Activated CD4-positive, alpha-beta T cell treated with anti-CD3 and anti-CD28 coated beads, Interleukin-2, amount 10 ng/mL, durations not matched to agents 7 days and 5 days (primary cell): ENCODE measurements around the gene SCRT2. TPM values are rescaled to one million over a fixed set of nuclear protein-coding genes. Genes with fewer than 3 reads are reported as not detected.

Experiments
- CTCF ChIA-PET: fragments of 350-600 bp; sonication (Branson Sonifier 250); formaldehyde crosslinking; loops from one replicate; lab custom pipeline; 2021; ENCODE audit warnings: antibody characterized with exemption; lab: Charles Lee
- POLR2A ChIA-PET: fragments of 350-600 bp; sonication (Branson Sonifier 250); formaldehyde crosslinking; loops from one replicate; lab custom pipeline; 2021; ENCODE audit warnings: antibody characterized with exemption; lab: Charles Lee
- DNase-seq: peaks from one replicate; pipeline ENCODE4 v3.0.0-alpha.2; 2020
- H3K27ac Mint-ChIP-seq: one replicate; pipeline ENCODE4 v1.8.0; 2021; ENCODE audit warnings: mild to moderate bottlenecking, moderate library complexity, mixed read lengths
- H3K27me3 Mint-ChIP-seq: one replicate; pipeline ENCODE4 v1.8.0; 2021; ENCODE audit warnings: mixed read lengths
- H3K36me3 Mint-ChIP-seq: one replicate; pipeline ENCODE4 v1.8.0; 2021; ENCODE audit warnings: low read depth, mixed read lengths
- H3K4me1 Mint-ChIP-seq: one replicate; pipeline ENCODE4 v1.8.0; 2021; ENCODE audit warnings: mixed read lengths
- H3K4me3 Mint-ChIP-seq: one replicate; pipeline ENCODE4 v1.8.0; 2021; ENCODE audit warnings: mild to moderate bottlenecking, moderate library complexity, mixed read lengths
- H3K9me3 Mint-ChIP-seq: one replicate; pipeline ENCODE4 v1.8.0; 2021; ENCODE audit warnings: mixed read lengths
- total RNA-seq, 2 experiments: library from RNA; stranded (reverse); gene quantifications; one replicate each; pipeline ENCODE4 v1.2.3, GENCODE V29; 2021

The SCRT2 gene
- total RNA-seq, 2 experiments from 2014 or later: not detected

- no peaks in the 10 kb centered on the region for H3K36me3 Mint-ChIP-seq
- POLR2A ChIA-PET: no interaction called here
- H3K27me3 Mint-ChIP-seq: peaks cover 65% of the 10 kb centered on the region
- H3K4me1 Mint-ChIP-seq: peaks cover 8% of the 10 kb centered on the region
- CTCF ChIA-PET: interaction anchor here (0.8 kb wide), 1 partner anchor 310 kb away, joined by 3 read pairs; no protein-coding TSS in a partner anchor
- DNase-seq: no peak
- H3K27ac Mint-ChIP-seq: no peak overlapping the region
- no peaks in the 10 kb centered on the region for H3K9me3 Mint-ChIP-seq
- H3K4me3 Mint-ChIP-seq: no peak overlapping the region
Observed at GRCh38 chr20:664576-664975, 11.0 kb downstream of the SCRT2 start.

DNA sequence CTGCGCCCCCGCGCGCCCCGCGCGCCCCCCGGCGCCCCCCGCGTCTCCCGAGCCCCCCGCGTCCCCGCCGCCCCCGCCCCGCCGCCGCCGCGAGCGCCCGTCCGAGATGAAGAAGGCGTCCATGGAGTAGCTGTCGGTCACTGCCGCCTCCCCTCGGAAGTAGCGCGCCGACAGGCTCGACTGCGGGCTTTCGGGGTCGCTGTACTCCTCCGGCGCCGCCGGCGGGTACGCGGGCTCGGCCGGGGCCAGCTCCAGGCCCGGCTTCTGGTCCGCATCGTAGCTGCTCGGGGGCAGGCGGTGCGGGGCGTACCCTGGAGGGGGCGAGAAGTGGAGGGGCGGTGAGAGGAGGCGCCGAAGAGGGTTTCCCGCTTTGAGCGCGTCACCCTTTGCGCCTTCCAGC lies 11.5 kb downstream of the SCRT2 start:
- peaks cover 8% of the 10 kb centered on the region for H3K4me1 Mint-ChIP-seq
- H3K36me3 Mint-ChIP-seq: no peaks in the 10 kb centered on the region
- H3K4me3 Mint-ChIP-seq: no peak overlapping the region
- H3K27ac Mint-ChIP-seq: no peak overlapping the region
- no peak for DNase-seq
- ChIA-PET POLR2A (no interaction called here), CTCF (interaction anchor here (0.6 to 0.8 kb wide), 2 partner anchors 19 to 309 kb away, joined by 3 read pairs; no protein-coding TSS in a partner anchor)
- no peaks in the 10 kb centered on the region for H3K9me3 Mint-ChIP-seq
- H3K27me3 Mint-ChIP-seq: peaks cover 69% of the 10 kb centered on the region

- peak overlapping the region; percentile 47 for H3K27ac Mint-ChIP-seq
- CTCF ChIA-PET: interaction anchor here (0.6 kb wide), 1 partner anchor 20 kb away, joined by 3 read pairs; no protein-coding TSS in a partner anchor
Observed at GRCh38 chr20:663315-664090, 12.1 kb downstream of the SCRT2 start.

GRCh38 chr20:662277-663192 lies 13.1 kb downstream of the SCRT2 start:
- DNase-seq: no peak
- ChIA-PET POLR2A (no interaction called here), CTCF (interaction anchor here (0.9 kb wide), 1 partner anchor 13 kb away, joined by 4 read pairs; the partner anchor contains the start of gene SCRT2)
- Mint-ChIP-seq H3K4me3 (no peak overlapping the region), H3K36me3 (no peaks in the 10 kb centered on the region), H3K9me3 (no peaks in the 10 kb centered on the region), H3K27ac (peak overlapping the region; percentile 47), H3K4me1 (peaks cover 8% of the 10 kb centered on the region), H3K27me3 (peaks cover 73% of the 10 kb centered on the region)

More at GRCh38 chr20:663315-664090, 12.1 kb downstream of the SCRT2 start:
- POLR2A ChIA-PET: interaction anchor here (0.6 kb wide), 1 partner anchor 1995 kb away, joined by 3 read pairs; no protein-coding TSS in a partner anchor
- Mint-ChIP-seq H3K4me1 (peaks cover 8% of the 10 kb centered on the region), H3K36me3 (no peaks in the 10 kb centered on the region), H3K4me3 (no peak overlapping the region), H3K27me3 (peaks cover 72% of the 10 kb centered on the region), H3K9me3 (no peaks in the 10 kb centered on the region)
- DNase-seq: no peak

DNA sequence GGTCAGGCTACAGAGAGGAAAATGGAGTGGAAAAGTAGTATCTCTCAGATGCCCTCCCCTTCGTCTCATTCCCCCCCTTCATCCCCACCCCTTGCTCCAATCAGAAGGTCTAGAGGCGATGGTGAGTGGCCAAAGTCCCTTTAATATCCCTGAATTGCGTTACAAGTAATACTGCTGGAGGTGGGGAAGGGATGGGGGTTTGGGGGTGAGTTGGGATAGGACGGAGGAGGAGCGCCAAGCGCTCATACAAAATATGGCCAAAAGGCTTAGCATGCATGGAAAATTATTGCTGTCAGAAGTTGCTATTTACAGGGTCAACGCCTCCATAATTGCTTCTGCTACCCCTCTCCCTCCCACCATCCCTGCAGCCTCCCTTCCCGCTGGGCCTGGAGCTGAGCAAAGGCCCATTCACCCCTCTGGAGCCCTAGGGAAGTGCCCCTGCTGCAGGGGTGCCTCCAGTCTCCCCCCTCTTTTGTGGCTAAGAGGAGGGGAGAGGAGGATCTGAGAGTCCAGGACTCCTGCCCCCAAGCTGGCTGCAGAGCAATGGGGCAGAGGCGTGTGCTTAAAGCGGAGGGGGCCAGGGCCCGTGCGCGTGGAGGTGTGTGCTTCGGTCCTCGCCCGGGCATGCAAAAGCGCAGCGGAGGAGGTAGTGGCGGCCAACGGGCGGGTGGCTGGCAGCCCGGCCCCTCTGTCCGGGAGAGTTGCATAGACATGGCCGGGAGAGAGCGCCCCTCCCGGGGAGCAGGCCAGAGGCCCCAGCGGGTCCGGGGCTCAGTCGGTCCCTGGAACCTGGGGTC lies 13.9 kb downstream of the SCRT2 start:
- POLR2A ChIA-PET: no interaction called here
- Mint-ChIP-seq H3K27me3 (peaks cover 69% of the 10 kb centered on the region), H3K4me3 (no peak overlapping the region), H3K4me1 (peaks cover 8% of the 10 kb centered on the region), H3K36me3 (no peaks in the 10 kb centered on the region), H3K27ac (no peak overlapping the region), H3K9me3 (no peaks in the 10 kb centered on the region)
- DNase-seq: no peak
- CTCF ChIA-PET: interaction anchor here (0.9 kb wide), 1 partner anchor 14 kb away, joined by 4 read pairs; the partner anchor contains the start of gene SCRT2

DNA sequence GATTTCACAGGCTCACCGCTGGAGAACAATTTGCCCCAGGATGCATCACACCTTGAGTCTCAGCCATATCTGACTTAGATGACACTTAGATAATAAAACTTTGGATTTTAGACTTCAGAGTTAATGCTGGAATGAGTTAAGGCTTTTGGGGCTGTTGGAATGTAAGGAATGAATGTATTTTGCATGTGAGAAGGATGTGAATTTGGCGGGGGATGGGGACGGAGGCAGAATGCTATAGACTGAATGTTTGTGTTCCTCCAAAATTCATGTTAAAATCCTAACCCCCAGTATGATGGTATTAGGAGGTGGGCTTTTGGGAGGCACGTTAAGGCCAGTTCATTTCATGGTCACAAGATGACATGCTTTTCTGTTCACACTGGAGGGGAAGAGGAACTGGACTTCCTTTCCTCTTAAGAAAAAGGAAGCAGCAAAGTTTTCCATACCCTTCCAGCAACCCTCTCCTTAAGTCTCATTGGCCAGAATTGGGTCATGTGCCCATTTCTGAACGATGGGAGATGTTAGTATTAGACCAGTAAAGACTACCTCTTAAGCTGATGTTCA lies 16.8 kb downstream of the SCRT2 start:
- H3K9me3 Mint-ChIP-seq: no peaks in the 10 kb centered on the region
- H3K27me3 Mint-ChIP-seq: peaks cover 60% of the 10 kb centered on the region
- H3K4me3 Mint-ChIP-seq: no peak overlapping the region
- H3K27ac Mint-ChIP-seq: no peak overlapping the region
- peaks cover 10% of the 10 kb centered on the region for H3K4me1 Mint-ChIP-seq
- no peak for DNase-seq
- POLR2A ChIA-PET: no interaction called here
- H3K36me3 Mint-ChIP-seq: no peaks in the 10 kb centered on the region
- CTCF ChIA-PET: no interaction called here

- Mint-ChIP-seq H3K36me3 (no peaks in the 10 kb centered on the region), H3K4me3 (no peak overlapping the region), H3K9me3 (no peaks in the 10 kb centered on the region), H3K4me1 (peaks cover 13% of the 10 kb centered on the region), H3K27ac (no peak overlapping the region), H3K27me3 (peaks cover 58% of the 10 kb centered on the region)
- CTCF ChIA-PET: no interaction called here
- POLR2A ChIA-PET: no interaction called here
- DNase-seq: no peak
Observed at GRCh38 chr20:658202-658601, 17.4 kb downstream of the SCRT2 start.

DNA sequence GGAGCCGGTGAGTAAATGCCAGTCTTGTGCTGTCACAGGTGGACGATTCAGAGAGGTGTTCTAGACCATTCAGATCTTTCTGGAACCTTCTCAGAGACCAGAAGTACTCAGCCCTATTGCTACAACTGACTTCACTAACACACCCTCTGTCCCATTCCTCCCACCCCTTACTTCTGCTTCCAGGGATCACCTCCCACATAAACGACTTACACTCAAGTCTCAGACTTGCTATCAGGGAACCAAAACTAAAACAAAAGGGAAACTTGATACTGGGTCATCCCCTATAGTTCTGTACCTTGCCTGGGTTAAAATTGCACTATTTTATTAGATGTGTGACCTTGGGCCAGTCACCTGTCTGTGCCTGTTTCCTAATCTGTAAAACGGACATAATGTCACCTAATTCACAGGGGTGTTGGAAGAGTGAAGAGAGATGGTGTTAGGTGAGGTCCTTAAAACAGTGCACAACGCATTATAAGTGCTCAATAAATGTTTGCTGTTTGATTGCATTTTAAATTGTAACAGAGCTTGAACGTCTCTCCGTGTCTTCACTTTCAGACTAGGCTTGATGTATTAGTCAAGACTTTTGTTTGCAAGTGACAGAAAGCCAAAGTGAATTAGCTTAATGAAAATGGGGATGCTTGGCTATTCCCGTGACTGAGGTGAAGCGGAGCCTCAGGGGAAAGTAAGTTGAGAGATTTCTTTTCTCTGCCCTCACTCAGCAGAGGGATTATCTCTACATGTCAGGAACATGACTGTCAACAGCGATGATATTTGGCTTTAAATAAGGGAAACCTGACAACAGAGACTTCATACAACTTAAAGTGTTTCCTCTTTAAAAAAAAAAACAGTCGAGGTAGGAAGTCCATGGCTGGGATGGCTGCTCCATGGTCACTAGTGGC lies 19.6 kb downstream of the SCRT2 start:
- POLR2A ChIA-PET: no interaction called here
- Mint-ChIP-seq H3K4me3 (no peak overlapping the region), H3K4me1 (peaks cover 24% of the 10 kb centered on the region), H3K27me3 (peaks cover 40% of the 10 kb centered on the region), H3K27ac (no peak overlapping the region), H3K36me3 (no peaks in the 10 kb centered on the region), H3K9me3 (no peaks in the 10 kb centered on the region)
- no peak for DNase-seq
- CTCF ChIA-PET: interaction anchor here (0.7 kb wide), 1 partner anchor 391 kb away, joined by 3 read pairs; no protein-coding TSS in a partner anchor

DNA sequence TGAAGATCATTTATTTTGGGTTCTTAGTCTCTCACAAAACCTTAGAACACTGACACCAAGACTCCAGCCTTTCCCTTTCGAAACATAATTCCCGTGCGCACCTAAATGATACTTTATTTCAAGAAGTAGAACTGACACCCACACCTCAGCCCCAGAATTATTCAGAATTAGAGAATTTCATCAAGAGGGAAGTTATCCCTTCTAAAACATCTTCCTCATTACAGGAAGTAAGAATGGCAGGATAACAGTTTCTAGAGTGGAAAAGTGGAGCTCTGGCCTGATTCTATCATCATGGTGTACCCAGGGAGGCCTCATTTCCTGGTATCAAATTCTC lies 21.2 kb downstream of the SCRT2 start:
- peaks cover 5% of the 10 kb centered on the region for H3K36me3 Mint-ChIP-seq
- H3K4me1 Mint-ChIP-seq: peaks cover 32% of the 10 kb centered on the region
- peaks cover 28% of the 10 kb centered on the region for H3K27me3 Mint-ChIP-seq
- CTCF ChIA-PET: no interaction called here
- DNase-seq: no peak
- POLR2A ChIA-PET: no interaction called here
- no peaks in the 10 kb centered on the region for H3K9me3 Mint-ChIP-seq
- peak overlapping the region; percentile 5 for H3K27ac Mint-ChIP-seq
- H3K4me3 Mint-ChIP-seq: peak overlapping the region; percentile 75

DNA sequence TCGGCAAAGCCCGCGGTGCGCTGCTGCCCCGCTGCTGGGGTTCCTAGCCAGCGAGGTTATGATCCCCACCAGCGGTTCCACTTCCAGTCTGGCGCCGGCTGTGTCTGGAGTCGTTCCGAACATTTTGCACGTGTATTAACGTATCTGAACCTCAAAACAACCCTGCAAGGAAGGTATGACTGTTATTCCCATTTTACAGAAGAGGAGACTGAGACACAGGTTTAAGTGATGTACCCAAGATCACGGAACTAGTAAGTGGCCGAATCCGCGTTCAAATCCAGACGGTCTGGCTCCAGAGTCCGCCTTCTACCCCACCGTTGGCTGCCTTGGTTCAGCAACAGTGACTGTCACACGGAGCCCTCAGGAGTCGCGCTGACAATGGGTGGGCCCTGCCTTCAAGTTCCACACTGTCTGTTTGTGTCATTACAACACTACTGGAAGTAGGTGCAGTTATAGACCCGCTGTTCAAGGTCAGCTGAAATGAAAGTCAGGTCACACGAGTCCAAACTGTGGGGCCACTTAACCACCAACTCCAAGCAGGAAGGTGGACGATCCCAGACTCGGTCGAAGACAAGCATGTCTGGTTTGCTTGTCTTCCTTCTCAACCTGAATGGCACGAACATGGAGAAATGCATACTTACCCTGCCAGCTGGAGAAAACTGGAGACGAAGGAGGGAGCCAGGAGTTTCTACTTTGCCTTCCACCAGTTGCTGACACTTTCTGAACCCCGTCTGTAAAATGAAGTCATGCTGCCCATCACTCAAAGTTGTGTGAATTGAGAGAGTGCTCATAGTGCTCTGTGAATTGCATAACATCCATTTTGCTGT lies 21.8 kb downstream of the SCRT2 start:
- peaks cover 8% of the 10 kb centered on the region for H3K36me3 Mint-ChIP-seq
- peaks cover 32% of the 10 kb centered on the region for H3K4me1 Mint-ChIP-seq
- ChIA-PET CTCF (no interaction called here), POLR2A (no interaction called here)
- H3K9me3 Mint-ChIP-seq: no peaks in the 10 kb centered on the region
- no peak for DNase-seq
- H3K27me3 Mint-ChIP-seq: peaks cover 22% of the 10 kb centered on the region
- H3K27ac Mint-ChIP-seq: peak overlapping the region; percentile 76
- peak overlapping the region; percentile 75 for H3K4me3 Mint-ChIP-seq
